ENCODE results near the gene ARL17B.
"Not testable (repeated sequence)": the region's sequence is repeated elsewhere in the genome, so short reads cannot be mapped to it uniquely, and the experiment has no call there.

The ARL17B gene

GRCh38 chr17:46244949-46245768, 116.4 kb downstream of the ARL17B start:
- not testable (repeated sequence) for DNase-seq

GRCh38 chr17:46244339-46244913, 117.1 kb downstream of the ARL17B start:
- DNase-seq: not testable (repeated sequence)

- DNase-seq: not testable (repeated sequence)
Measured at GRCh38 chr17:46243928-46244327, 117.6 kb downstream of the ARL17B start.

GRCh38 chr17:46243505-46243904, 118.1 kb downstream of the ARL17B start:
- not testable (repeated sequence) for DNase-seq

GRCh38 chr17:46231359-46231758, 130.2 kb downstream of the ARL17B start:
- DNase-seq: not testable (repeated sequence)

GRCh38 chr17:46225274-46225794, 136.2 kb downstream of the ARL17B start:
- DNase-seq: peak; percentile 98

- DNase-seq: not testable (repeated sequence)
Measured at GRCh38 chr17:46224864-46225263, 136.7 kb downstream of the ARL17B start.
